HG02763 (cell line): ENCODE measurements around the gene SUB1.

Experiments
- ATAC-seq: cut with Tn5 transposase; IDR thresholded peaks from one replicate; pipeline ENCODE4 v1.9.1; 2021; ENCODE audit warnings: mild to moderate bottlenecking, moderate library complexity; ENCODE audit not compliant: unreplicated experiment

SUB1 gene

DNA sequence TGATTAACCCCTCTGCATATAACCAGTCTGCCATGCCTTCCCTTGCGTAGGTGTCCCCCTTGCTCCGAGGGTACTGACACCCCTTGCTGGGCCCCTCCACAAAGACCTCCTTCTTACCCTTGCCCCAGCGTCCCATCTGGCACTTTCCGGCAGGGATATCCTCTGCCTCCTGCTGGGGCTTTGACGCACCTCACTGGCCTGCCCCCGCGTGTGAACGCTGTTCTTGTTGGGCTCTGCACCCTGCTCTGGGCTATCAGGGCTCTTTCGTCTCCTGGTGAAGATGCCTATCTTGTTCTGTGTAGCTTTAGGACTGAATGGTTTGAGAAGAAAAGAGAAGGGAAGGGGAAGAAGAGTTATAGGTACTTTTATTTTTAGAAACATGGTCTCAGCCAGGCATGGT, 53.0 kb downstream of the SUB1 start:
- no peak for ATAC-seq

DNA sequence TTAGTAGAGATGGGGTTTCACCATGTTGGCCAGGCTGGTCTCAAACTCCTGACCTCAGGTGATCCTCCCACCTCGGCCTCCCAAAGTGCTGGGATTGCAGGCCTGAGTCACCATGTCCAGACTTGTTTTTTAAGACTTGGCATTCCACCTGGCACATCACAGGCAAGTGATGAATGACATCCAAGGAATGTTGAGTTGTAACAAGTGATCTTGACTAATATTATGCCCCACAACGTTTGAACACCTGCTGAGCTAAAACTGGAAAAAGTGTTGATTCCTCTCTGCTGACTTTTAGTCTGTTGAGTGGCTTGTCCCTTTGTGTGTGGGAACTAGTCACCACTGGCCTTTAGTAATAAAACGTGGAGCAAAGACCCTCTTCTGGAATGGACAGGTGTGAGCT, 54.6 kb downstream of the SUB1 start:
- no peak for ATAC-seq

GRCh38 chr5:32642276-32643002, 57.1 kb downstream of the SUB1 start:
- ATAC-seq, result no peak

DNA sequence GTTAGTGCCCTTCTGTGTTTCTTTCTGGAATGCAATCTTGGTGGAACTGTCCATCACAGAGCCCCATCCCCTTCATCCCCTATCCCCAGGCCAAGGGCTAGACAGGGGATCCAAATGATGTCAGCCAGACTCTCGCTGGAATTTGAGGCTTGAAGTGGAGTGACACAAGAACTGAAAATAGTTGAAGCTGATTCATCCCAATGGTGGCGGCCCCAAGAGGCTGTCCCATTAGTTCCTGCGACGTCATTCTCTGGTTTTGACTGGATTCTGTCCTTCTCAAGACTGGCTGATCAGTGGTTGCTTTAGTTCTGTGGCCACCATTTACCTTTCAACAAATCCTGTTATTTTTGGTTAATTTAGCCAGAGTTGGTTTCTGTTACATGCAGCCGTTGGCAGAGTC, 59.9 kb downstream of the SUB1 start:
- ATAC-seq, result no peak

DNA sequence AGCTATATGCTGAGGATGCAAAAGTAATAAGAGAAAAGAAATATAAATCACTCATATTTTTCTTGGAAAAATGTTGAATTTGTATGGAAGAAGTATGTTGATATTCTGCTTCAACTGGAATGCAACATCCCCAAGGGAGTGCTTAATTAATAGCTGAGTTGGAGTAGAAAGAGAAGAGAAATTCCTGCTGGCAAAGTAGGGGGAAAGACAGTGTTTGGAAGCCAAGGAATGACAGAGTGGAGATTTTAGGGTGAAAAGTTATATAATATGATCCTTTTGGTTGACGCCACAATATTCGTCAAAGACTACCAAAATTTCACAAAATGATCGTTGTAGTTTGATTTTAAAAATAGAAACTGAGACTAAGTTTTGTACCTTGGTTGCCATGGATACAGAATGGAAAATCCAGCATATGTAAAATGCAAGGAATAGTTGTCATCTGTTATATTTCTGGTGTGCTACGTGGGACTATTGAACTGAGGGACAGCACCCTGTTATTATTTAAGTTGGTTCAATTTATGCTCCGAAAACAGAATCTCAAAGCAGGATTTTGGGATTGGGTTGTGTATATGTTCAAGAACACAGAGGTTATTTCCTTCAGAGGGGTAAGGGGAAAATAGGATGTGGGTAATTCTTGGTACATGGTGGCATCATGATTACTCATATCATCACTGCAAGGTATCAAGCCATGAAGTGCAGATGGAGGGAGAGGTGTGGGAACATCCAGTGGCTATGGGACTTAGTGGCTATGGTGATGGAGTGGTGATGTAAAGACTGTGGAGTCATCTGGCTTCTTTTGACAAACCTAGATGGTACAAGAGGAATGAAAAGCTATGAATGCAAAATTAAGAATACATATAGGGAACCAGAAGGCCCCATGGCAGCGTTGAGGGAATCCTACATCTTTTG, 61.0 kb downstream of the SUB1 start:
- ATAC-seq, result no peak

GRCh38 chr5:32651088-32651487, 65.7 kb downstream of the SUB1 start:
- ATAC-seq, result no peak

DNA sequence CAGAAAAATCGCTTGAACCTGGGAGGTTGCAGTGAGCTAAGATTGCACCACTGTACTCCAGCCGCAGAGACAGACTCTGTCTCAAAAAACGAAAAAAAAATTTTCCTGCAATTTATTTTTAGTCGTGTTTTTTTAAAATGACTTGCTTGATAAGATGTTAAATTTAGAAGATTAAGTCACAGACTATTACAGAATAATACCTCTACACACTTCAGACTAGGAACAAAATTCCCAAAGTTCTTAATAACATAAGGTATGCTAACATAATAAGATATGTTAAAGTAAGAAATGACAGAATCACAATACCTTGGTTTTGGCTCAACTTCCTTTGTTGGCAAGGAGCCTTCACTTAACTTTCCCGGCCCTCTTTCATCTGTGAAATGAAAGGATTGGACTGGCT, 66.3 kb downstream of the SUB1 start:
- no peak for ATAC-seq
